GM12891 (cell line): ENCODE data around the gene REXO4.

Experiments
- POLR2A ChIP-seq: IDR thresholded peaks from 2 replicates; pipeline ENCODE4 v1.6.1; 2011; ENCODE audit warnings: low read depth, low read length, control low read depth
- POLR2AphosphoS5 ChIP-seq: IDR thresholded peaks from 2 replicates; pipeline ENCODE4 v1.6.1; 2011; ENCODE audit warnings: low read depth, low read length, control low read depth

DNA sequence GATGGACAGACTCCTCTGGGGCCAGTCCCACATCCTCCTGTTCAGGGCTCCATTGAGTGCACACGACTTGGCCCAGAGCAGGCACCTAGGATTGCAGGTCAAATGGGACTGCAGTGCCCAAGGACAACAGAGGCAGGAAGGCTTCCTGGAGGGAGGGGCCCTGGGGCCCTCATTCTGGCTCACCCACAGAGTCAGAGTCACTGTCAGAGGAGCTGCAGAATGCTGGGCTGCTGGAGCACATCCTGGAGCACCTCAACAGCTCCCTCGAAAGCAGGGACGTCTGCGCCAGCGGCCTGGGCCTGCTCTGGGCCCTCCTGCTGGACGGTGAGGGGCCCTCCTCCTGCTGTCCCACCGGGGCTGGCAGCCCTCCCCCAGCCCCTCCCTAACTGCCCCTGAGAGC, 15.1 kb downstream of the REXO4 start:
- TF ChIP-seq POLR2AphosphoS5, result no peak
- TF ChIP-seq POLR2A, result no peak
